HCT116 (cell line): Measurements from ENCODE around the gene C10orf62.

Source experiments
- CBX3 ChIP-seq: IDR thresholded peaks from 2 replicates; pipeline ENCODE4 v1.6.1; 2012; ENCODE audit warnings: low read depth
- CTCF ChIP-seq, 3 experiments: fragments of 200-600 bp in 1 of 3; sonication (generic) in 1 of 3; IDR thresholded peaks in 2 of 3; conservative IDR thresholded peaks in 1 of 3; 2 replicates each; pipeline ENCODE4 v1.5.1; 2012 to 2017; ENCODE audit warnings: low read depth in 2 of 3, low read length in 2 of 3, antibody characterized with exemption in 1 of 3, borderline replicate concordance in 1 of 3, control low read depth in 1 of 3, mild to moderate bottlenecking in 1 of 3, mixed read lengths in 1 of 3, mixed run types in 1 of 3, moderate library complexity in 1 of 3; ENCODE audit not compliant: insufficient read depth in 1 of 3
- EZH2 ChIP-seq: fragments of 200-600 bp; sonication (generic); IDR thresholded peaks from 2 replicates; pipeline ENCODE4 v1.6.1; 2017; ENCODE audit warnings: antibody characterized with exemption, mixed run types
- FOSL1 ChIP-seq: IDR thresholded peaks from 2 replicates; pipeline ENCODE4 v1.6.1; 2012; ENCODE audit warnings: low read depth
- JUND ChIP-seq: IDR thresholded peaks from 2 replicates; pipeline ENCODE4 v1.6.1; 2012
- POLR2A ChIP-seq: IDR thresholded peaks from 2 replicates; pipeline ENCODE4 v1.7.0; 2011; ENCODE audit warnings: borderline replicate concordance; ENCODE audit not compliant: insufficient read depth, insufficient read length; ENCODE audit errors: extremely low read depth
- SP1 ChIP-seq: IDR thresholded peaks from 2 replicates; pipeline ENCODE4 v1.6.1; 2012; ENCODE audit warnings: low read depth
- SRF ChIP-seq: IDR thresholded peaks from 2 replicates; pipeline ENCODE4 v1.6.1; 2012; ENCODE audit warnings: low read depth
- ZBTB33 ChIP-seq: IDR thresholded peaks from 2 replicates; pipeline ENCODE4 v1.6.1; 2011; ENCODE audit warnings: mild to moderate bottlenecking, low read length, moderate library complexity; ENCODE audit not compliant: insufficient replicate concordance; ENCODE audit errors: extremely low read depth
- ZNF274 ChIP-seq: fragments of 200-500 bp; sonication (Bioruptor generic); IDR thresholded peaks from 2 replicates; pipeline ENCODE4 v1.6.1; 2014; ENCODE audit warnings: mild to moderate bottlenecking, low read depth, low read length, inconsistent platforms

- TF ChIP-seq CTCF (IDR thresholded peaks at IDR 0.05 in 2 of 3, conservative IDR thresholded peaks at IDR 0.05 in 1 of 3; ENCODE audit: borderline replicate concordance in 1 of 3, insufficient read depth in 1 of 3, low read depth in 2 of 3, low read length in 2 of 3) (no peak), ZBTB33 (no peak), SP1 (no peak), JUND (no peak), FOSL1 (no peak), EZH2 (no peak), SRF (no peak), POLR2A (no peak), ZNF274 (no peak), CBX3 (no peak)
Measured at GRCh38 chr10:97584060-97584797, 5.3 kb upstream of the C10orf62 start, which contains the start of gene HOGA1.
